SKM-1 treated with dmso at 0.1 percent for 144 hours (cell line): ENCODE data around the gene PCDHGA1.

Experiments
- DNase-seq: peaks from one replicate; lab custom pipeline; 2025; ENCODE audit not compliant: unreplicated experiment; lab: John Stamatoyannopoulos, UW

PCDHGA1 gene

DNA sequence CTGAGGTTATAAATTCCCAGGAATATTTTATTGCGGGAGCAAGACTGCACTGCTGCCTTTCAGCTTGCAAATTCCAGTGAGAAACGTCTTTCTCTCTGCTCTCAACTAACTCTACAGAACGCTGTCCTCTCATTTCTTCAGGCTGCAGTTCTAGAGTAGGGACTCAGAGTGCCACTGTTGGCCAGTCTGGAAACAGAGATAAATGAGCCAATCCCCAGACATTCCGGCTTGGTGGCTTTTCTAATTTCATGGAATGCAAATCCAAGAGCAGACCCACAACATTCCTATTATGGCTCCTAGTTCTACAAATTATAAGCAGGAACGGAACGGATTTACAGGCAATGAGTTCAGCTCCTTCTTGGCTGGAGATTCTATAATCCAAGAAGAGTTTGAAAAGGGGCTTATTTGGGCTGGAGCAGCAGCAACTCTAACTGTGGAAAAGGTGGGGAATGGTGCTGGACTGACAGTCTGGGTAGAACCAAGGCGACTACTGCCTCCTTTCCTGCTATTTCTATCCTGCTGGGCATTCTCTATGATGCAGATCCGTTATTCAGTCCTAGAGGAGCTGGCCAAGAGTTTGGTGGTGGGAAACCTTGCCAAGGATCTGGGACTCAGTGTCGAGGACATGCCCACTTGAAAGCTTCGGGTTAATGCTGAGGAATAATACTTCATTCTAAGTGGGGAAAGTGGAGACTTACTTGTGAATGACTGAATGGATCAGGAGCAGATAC, 109.3 kb downstream of the PCDHGA1 start:
- no peak for DNase-seq

DNA sequence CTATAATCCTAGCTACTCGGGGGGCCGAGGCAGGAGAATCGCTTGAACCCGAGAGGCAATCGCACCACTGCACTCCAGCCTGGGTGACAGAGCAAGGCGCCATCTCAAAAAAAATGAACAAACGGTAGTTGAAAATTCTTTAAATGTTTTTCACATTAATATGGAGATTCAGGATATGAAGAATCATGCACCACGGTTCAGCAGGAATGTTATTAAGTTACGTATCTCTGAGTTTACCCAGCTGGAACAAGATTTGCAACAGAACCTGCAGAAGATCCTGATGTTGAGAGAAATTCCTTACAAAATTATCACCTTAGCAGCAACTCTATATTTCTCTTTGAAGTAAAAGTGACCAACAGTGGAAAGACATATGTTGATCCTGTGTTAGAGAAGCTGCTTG, 110.0 kb downstream of the PCDHGA1 start:
- no peak for DNase-seq

- DNase-seq, result no peak
Observed at GRCh38 chr5:141441571-141442170, 111.4 kb downstream of the PCDHGA1 start.

GRCh38 chr5:141465351-141465750, 135.0 kb downstream of the PCDHGA1 start:
- no peak for DNase-seq

DNA sequence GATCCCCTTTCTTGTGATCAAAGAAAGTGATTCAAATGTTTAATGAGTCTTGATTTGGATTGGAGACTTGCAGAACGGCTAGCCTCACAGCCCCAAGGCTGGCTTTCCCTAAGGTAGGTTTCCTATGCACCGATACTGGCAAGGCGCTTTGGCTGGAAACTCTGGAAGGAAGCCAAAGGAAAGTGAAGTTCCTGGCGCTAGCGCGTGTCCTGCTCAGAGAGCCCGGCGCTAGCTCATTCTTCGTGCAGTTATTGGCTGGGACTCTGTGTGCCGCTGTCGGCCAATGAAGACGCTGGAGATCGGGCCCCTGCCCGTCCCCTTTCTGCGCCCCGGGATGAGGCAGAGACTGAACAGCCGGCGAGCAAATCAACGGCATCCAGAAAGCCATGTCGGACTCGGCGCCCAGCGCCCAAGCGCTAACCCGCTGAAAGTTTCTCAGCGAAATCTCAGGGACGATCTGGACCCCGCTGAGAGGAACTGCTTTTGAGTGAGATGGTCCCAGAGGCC, 145.4 kb downstream of the PCDHGA1 start, which contains the start of gene PCDHGC3:
TSS of gene PCDHGC3 (plus strand) at position 342 of the 507 bp plus-strand sequence. CDS start at position 493, 151 bp downstream.
- DNase-seq, result peak; percentile 74

- peak; percentile 23 for DNase-seq
Observed at GRCh38 chr5:141476132-141476911, 146.0 kb downstream of the PCDHGA1 start.

DNA sequence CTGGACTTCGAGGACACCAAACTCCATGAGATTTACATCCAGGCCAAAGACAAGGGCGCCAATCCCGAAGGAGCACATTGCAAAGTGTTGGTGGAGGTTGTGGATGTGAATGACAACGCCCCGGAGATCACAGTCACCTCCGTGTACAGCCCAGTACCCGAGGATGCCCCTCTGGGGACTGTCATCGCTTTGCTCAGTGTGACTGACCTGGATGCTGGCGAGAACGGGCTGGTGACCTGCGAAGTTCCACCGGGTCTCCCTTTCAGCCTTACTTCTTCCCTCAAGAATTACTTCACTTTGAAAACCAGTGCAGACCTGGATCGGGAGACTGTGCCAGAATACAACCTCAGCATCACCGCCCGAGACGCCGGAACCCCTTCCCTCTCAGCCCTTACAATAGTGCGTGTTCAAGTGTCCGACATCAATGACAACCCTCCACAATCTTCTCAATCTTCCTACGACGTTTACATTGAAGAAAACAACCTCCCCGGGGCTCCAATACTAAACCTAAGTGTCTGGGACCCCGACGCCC, 146.8 kb downstream of the PCDHGA1 start:
- no peak for DNase-seq

DNA sequence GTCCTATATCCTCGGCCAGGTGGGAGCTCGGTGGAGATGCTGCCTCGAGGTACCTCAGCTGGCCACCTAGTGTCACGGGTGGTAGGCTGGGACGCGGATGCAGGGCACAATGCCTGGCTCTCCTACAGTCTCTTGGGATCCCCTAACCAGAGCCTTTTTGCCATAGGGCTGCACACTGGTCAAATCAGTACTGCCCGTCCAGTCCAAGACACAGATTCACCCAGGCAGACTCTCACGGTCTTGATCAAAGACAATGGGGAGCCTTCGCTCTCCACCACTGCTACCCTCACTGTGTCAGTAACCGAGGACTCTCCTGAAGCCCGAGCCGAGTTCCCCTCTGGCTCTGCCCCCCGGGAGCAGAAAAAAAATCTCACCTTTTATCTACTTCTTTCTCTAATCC, 147.5 kb downstream of the PCDHGA1 start:
- no peak for DNase-seq

DNA sequence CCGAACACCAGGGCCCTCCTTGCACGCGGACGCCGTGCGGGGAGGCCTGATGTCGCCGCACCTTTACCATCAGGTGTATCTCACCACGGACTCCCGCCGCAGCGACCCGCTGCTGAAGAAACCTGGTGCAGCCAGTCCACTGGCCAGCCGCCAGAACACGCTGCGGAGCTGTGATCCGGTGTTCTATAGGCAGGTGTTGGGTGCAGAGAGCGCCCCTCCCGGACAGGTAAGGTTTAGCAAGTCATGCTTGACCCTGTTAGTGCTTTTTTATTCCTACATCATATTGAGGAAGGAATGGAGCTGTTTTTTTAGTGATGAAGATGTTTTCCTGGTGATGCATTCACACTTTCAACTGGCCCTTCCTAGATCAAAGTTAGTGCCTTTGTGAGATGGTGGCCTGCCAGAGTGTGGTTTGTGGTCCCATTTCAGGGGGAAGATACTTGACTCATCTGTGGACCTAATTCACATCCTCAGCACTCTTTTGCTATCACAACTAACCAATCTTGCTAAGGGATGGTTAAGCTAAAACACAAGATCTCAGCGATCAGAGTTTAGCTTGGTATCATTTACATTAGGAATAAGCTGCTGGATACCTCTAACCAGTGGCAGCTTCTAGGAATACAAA, 148.1 kb downstream of the PCDHGA1 start:
- no peak for DNase-seq

DNA sequence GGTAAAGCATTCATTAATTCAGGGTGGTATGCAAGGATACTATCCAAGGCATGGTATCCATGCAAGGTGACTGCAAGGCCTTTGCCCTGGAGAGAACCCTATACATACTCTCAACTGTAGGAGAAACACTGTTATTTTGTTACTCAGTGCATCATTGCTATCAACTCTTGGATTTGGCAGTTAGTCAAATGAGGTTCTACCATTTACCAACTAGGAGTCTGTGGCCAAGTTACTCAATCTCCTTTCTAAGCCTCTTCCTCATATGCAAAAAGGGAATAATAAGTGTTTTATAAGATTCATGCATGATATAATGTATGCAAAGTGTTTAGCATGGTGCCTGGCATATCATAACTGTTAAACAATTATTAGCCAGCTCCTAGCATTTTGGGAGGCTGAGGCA, 149.5 kb downstream of the PCDHGA1 start:
- peak; percentile 19 for DNase-seq

- no peak for DNase-seq
Observed at GRCh38 chr5:141483902-141484301, 153.6 kb downstream of the PCDHGA1 start.

DNA sequence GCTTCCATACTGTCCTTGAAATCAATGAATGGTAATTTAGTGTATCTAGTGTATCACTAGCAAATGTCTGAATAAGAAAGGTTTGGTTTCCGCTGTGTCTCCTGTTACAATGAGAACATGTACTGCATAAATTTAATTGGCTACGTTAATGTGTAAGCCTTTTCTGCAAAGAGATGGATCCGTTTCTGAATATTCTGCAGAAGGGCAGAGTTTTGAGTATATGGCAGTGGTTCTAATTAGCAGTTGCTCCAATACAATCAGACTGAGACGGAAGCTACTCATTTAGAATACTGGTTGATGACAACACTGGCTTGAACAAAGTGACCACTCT, 154.0 kb downstream of the PCDHGA1 start:
- DNase-seq, result no peak

GRCh38 chr5:141484641-141485311, 154.5 kb downstream of the PCDHGA1 start, which contains the start of gene PCDHGC4:
Gene PCDHGC4, plus strand, starts transcription at chr5:141485030. Its CDS starts 144 bp downstream, at chr5:141485174.
- DNase-seq, result no peak

DNA sequence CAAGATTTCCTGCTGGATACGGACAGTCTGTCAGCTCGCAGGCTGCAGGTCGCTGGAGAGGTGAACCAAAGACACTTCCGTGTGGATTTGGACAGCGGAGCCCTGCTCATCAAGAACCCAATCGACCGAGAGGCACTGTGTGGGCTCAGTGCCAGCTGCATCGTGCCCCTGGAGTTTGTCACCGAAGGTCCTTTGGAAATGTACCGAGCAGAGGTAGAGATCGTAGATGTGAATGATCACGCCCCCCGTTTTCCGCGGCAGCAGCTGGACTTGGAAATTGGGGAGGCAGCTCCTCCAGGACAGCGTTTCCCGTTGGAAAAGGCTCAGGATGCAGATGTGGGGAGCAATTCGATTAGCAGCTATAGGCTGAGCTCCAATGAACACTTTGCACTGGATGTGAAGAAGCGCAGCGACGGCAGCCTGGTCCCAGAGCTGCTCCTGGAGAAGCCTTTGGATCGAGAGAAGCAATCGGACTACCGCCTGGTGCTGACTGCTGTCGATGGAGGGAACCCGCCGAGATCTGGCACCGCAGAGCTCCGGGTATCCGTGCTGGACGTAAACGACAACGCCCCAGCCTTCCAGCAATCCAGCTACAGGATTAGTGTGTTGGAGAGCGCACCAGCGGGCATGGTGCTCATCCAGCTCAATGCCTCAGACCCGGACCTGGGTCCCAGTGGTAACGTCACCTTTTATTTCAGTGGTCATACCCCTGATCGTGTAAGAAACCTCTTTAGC, 155.2 kb downstream of the PCDHGA1 start:
- DNase-seq, result no peak

- no peak for DNase-seq
Observed at GRCh38 chr5:141486091-141486490, 155.8 kb downstream of the PCDHGA1 start.

DNA sequence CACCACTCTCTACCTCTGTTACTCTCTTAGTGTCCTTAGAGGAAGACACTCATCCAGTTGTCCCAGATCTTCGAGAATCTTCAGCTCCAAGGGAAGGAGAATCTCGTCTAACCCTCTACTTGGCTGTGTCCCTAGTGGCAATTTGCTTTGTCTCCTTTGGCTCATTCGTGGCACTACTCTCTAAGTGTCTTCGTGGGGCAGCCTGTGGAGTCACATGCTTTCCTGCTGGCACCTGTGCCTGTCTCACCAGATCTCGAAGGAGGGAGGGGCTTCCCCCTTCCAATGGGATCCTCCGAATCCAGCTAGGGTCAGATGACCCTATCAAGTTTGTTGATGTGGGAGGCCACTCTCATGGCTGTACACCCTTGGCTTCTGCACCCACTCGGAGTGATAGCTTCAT, 156.8 kb downstream of the PCDHGA1 start:
- no peak for DNase-seq

- DNase-seq, result no peak
Observed at GRCh38 chr5:141488591-141489561, 158.6 kb downstream of the PCDHGA1 start, which contains the start of gene PCDHGC5. Gene PCDHGC5, plus strand, starts transcription at chr5:141489081. Its CDS starts 160 bp downstream, at chr5:141489241.

GRCh38 chr5:141489841-141490240, 159.5 kb downstream of the PCDHGA1 start:
- no peak for DNase-seq
